Testis (tissue), 3 donors: ENCODE results near the gene EXPH5. TPM values are rescaled to one million over a fixed set of nuclear protein-coding genes. Genes with fewer than 3 reads are reported as not detected.

ENCODE experiments used
- DNase-seq: peaks from one replicate; pipeline ENCODE4 v3.0.0-alpha.2; 2019
- H3K27ac ChIP-seq, 2 donors: fragments of 200-600 bp; sonication (generic); one replicate each; pipeline ENCODE4 v1.5.1; 2019
- H3K27me3 ChIP-seq: fragments of 200-600 bp; sonication (generic); one replicate; pipeline ENCODE4 v1.5.1; 2019
- H3K36me3 ChIP-seq: fragments of 200-600 bp; sonication (generic); one replicate; pipeline ENCODE4 v1.5.1; 2017; ENCODE audit warnings: low read depth; ENCODE audit errors: missing control alignments
- H3K4me1 ChIP-seq: fragments of 200-600 bp; sonication (generic); one replicate; pipeline ENCODE4 v1.5.1; 2019
- H3K4me3 ChIP-seq, 2 donors: fragments of 200-600 bp; sonication (generic); one replicate each; pipeline ENCODE4 v1.5.1; 2017 to 2019
- H3K9me3 ChIP-seq: fragments of 200-600 bp; sonication (generic); one replicate; pipeline ENCODE4 v1.5.1; 2017
- CTCF ChIP-seq, 3 experiments: fragments of 450-650 bp in 2 of 3; fragments of 200-600 bp in 1 of 3; sonication (generic) in 1 of 3; IDR thresholded peaks; one replicate each; pipeline ENCODE4 v1.5.1; 2016 to 2019; ENCODE audit warnings: antibody characterized with exemption in 3 of 3, mild to moderate bottlenecking in 2 of 3, moderate library complexity in 1 of 3
- POLR2A ChIP-seq: fragments of 450-650 bp; IDR thresholded peaks from one replicate; pipeline ENCODE4 v1.6.1; 2017; ENCODE audit warnings: antibody characterized with exemption, mild to moderate bottlenecking, moderate library complexity
- WGBS, 2 donors: methylation state at CpG; one replicate each; pipeline ENCODE4 v1.1.5; 2018; 5-methylcytosine and 5-hydroxymethylcytosine counted together
- intact Hi-C: fragments of 100-400 bp; cut with DNase I; formaldehyde crosslinking; loops from one replicate; pipeline ENCODE4 v1.15.1; 2023; ENCODE audit warnings: low total_unique reads
- polyA plus RNA-seq: library from polyadenylated mRNA; stranded (reverse); fragments of 350-450 nt; fragmentation: Illumina TruSeq; extraction: RNeasy Lipid Tissue Mini Kit (QIAGEN cat#74804); gene quantifications from one replicate; pipeline ENCODE4 v1.2.3, GENCODE V29; 2014; ENCODE audit warnings: low read depth, low replicate concordance; ENCODE audit not compliant: insufficient read depth
- total RNA-seq, 2 donors: library from RNA; depleted of rRNA; stranded (reverse); fragments of >200 nt; gene quantifications; one replicate each; pipeline ENCODE4 v1.2.3, GENCODE V29; 2016

Gene EXPH5
- total and polyA plus RNA-seq, 3 donors from 2014 or later: 0.62 to 1.3 (median 0.71) TPM

- H3K27ac ChIP-seq: no peak overlapping the region
- H3K27me3 ChIP-seq: no peaks in the 10 kb centered on the region
- intact Hi-C loops: no loop called here
- H3K36me3 ChIP-seq: no peaks in the 10 kb centered on the region
- no peaks in the 10 kb centered on the region for H3K9me3 ChIP-seq
- no peaks in the 10 kb centered on the region for H3K4me1 ChIP-seq
- no peak overlapping the region for H3K4me3 ChIP-seq
- TF ChIP-seq POLR2A (no peak), CTCF (IDR thresholded peaks at IDR 0.05) (no peak)
- 92 to 95% methylated on average over 3 of the region's 3 CpGs for WGBS, 2 donors
- no peak for DNase-seq
Measured at GRCh38 chr11:108486828-108487227, 106.7 kb downstream of the EXPH5 start.

DNA sequence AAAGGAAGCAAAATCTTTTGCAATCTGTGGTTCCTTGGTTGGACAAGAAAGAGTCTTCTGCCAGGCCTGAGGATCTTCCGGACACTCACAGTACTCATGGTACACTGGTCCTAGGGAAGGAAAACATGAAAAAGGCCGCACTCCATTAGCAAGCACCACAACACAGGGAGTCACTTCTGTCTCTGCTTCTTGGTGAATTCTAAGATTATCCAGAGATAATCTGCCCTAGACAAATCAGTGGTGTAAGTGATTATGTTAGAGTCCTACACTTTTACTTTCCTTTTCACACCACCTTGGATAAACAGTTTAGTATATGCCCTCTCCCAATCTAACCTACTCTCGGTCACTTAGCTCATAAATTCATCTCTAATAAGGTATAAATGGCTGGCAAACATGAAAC is 107.2 kb downstream of the EXPH5 start:
- H3K9me3 ChIP-seq: no peaks in the 10 kb centered on the region
- H3K27ac ChIP-seq: no peak overlapping the region
- no peaks in the 10 kb centered on the region for H3K27me3 ChIP-seq
- intact Hi-C loops: no loop called here
- 96% methylated on average over 3 of the region's 3 CpGs for WGBS, 2 donors
- no peak for DNase-seq
- TF ChIP-seq CTCF (IDR thresholded peaks at IDR 0.05): no peak
- TF ChIP-seq POLR2A: no peak
- H3K4me1 ChIP-seq: no peaks in the 10 kb centered on the region
- H3K4me3 ChIP-seq: no peak overlapping the region
- no peaks in the 10 kb centered on the region for H3K36me3 ChIP-seq

- no peaks in the 10 kb centered on the region for H3K4me1 ChIP-seq
- H3K27ac ChIP-seq: no peak overlapping the region
- H3K27me3 ChIP-seq: no peaks in the 10 kb centered on the region
- intact Hi-C loops: no loop called here
- no peak overlapping the region for H3K4me3 ChIP-seq
- TF ChIP-seq POLR2A (no peak), CTCF (IDR thresholded peaks at IDR 0.05) (no peak)
- DNase-seq: no peak
- no peaks in the 10 kb centered on the region for H3K9me3 ChIP-seq
- H3K36me3 ChIP-seq: no peaks in the 10 kb centered on the region
Measured at GRCh38 chr11:108483163-108483562, 110.4 kb downstream of the EXPH5 start.

GRCh38 chr11:108474664-108475463 is 118.7 kb downstream of the EXPH5 start:
- DNase-seq: no peak
- no peak overlapping the region for H3K27ac ChIP-seq
- WGBS, 2 donors: 75 to 89% methylated on average over 11 of the region's 11 CpGs
- TF ChIP-seq CTCF (IDR thresholded peaks at IDR 0.05): no peak
- TF ChIP-seq POLR2A: no peak
- no peak overlapping the region for H3K4me3 ChIP-seq
- H3K27me3 ChIP-seq: no peaks in the 10 kb centered on the region
- no peaks in the 10 kb centered on the region for H3K4me1 ChIP-seq
- intact Hi-C loops: no loop called here
- no peaks in the 10 kb centered on the region for H3K36me3 ChIP-seq
- H3K9me3 ChIP-seq: no peaks in the 10 kb centered on the region

DNA sequence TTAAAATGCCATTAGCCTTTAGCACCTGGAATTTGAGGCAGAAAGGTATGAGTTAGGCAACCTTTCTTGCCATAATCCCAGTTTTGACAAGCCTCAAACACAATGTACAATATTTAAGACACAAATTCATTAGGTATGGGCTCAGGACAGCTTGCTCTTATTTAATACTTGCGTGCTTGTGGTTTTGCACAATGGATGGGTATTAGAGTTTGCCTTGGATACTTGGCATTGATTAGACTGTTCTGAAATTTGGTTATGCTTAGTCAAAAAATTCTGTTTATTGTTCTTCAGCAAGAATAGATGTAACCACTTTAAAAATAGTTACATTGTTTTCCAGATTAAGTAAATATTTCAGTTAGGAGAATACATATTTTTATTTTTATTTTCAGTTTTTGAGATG is 120.9 kb downstream of the EXPH5 start:
- intact Hi-C loops: no loop called here
- H3K27ac ChIP-seq: no peak overlapping the region
- TF ChIP-seq CTCF (IDR thresholded peaks at IDR 0.05): no peak
- TF ChIP-seq POLR2A: no peak
- DNase-seq: no peak
- H3K4me1 ChIP-seq: no peaks in the 10 kb centered on the region
- no peaks in the 10 kb centered on the region for H3K27me3 ChIP-seq
- H3K36me3 ChIP-seq: no peaks in the 10 kb centered on the region
- whole genome bisulfite sequencing, 2 donors: 74 to 100% methylated on average over 1 of the region's 1 CpG
- no peaks in the 10 kb centered on the region for H3K9me3 ChIP-seq
- no peak overlapping the region for H3K4me3 ChIP-seq
